GM12801 (cell line): ENCODE data around the gene MYO1C.

Experiments
- CTCF ChIP-seq: IDR thresholded peaks from one replicate; pipeline ENCODE4 v1.5.1; 2011; ENCODE audit warnings: control low read depth; ENCODE audit not compliant: insufficient read length; ENCODE audit errors: extremely low read depth

The MYO1C gene

GRCh38 chr17:1511756-1512321 lies 19.4 kb upstream of the MYO1C start:
- TF ChIP-seq CTCF = no peak

GRCh38 chr17:1511290-1511689 lies 18.8 kb upstream of the MYO1C start:
- no peak for TF ChIP-seq CTCF

- TF ChIP-seq CTCF = no peak
These were observed 16.9 kb upstream of the MYO1C start for GRCh38 chr17:1509290-1509881.

GRCh38 chr17:1506649-1507267 lies 14.3 kb upstream of the MYO1C start:
- no peak for TF ChIP-seq CTCF

- TF ChIP-seq CTCF = no peak
These were observed 13.1 kb upstream of the MYO1C start for GRCh38 chr17:1505586-1505985.

GRCh38 chr17:1504866-1505265 lies 12.4 kb upstream of the MYO1C start:
- TF ChIP-seq CTCF = no peak

- no peak for TF ChIP-seq CTCF
These were observed 11.2 kb upstream of the MYO1C start for GRCh38 chr17:1503699-1504098.
